NCI-H748 (cell line): ENCODE results near the gene LIPC.

Source experiments
- DNase-seq: peaks from one replicate; lab custom pipeline; 2025; ENCODE audit not compliant: unreplicated experiment; lab: John Stamatoyannopoulos, UW

Gene LIPC

GRCh38 chr15:58530056-58530590, 98.3 kb downstream of the LIPC start:
- DNase-seq: no peak

- no peak for DNase-seq
Observed at GRCh38 chr15:58532126-58532525, 100.3 kb downstream of the LIPC start.

GRCh38 chr15:58534556-58534955, 102.8 kb downstream of the LIPC start:
- DNase-seq: no peak

- no peak for DNase-seq
Observed at GRCh38 chr15:58535337-58535736, 103.5 kb downstream of the LIPC start.

- peak; percentile 20 for DNase-seq
Observed at GRCh38 chr15:58535894-58536293, 104.1 kb downstream of the LIPC start.

- no peak for DNase-seq
Observed at GRCh38 chr15:58536414-58536813, 104.6 kb downstream of the LIPC start.

- no peak for DNase-seq
Observed at GRCh38 chr15:58537033-58537432, 105.2 kb downstream of the LIPC start.

- no peak for DNase-seq
Observed at GRCh38 chr15:58538225-58538727, 106.5 kb downstream of the LIPC start.

- no peak for DNase-seq
Observed at GRCh38 chr15:58538901-58539300, 107.1 kb downstream of the LIPC start.

GRCh38 chr15:58539548-58539947, 107.8 kb downstream of the LIPC start:
- no peak for DNase-seq

GRCh38 chr15:58541410-58542087, 109.8 kb downstream of the LIPC start:
- no peak for DNase-seq

GRCh38 chr15:58543664-58544335, 112.0 kb downstream of the LIPC start:
- no peak for DNase-seq

- DNase-seq: no peak
Observed at GRCh38 chr15:58544756-58545155, 113.0 kb downstream of the LIPC start.

- no peak for DNase-seq
Observed at GRCh38 chr15:58545307-58546065, 113.7 kb downstream of the LIPC start.

- no peak for DNase-seq
Observed at GRCh38 chr15:58546066-58546591, 114.3 kb downstream of the LIPC start.

- DNase-seq: no peak
Observed at GRCh38 chr15:58546635-58547627, 115.1 kb downstream of the LIPC start.

GRCh38 chr15:58547628-58548307, 116.0 kb downstream of the LIPC start:
- no peak for DNase-seq

- DNase-seq: no peak
Observed at GRCh38 chr15:58548308-58549012, 116.7 kb downstream of the LIPC start.
